Stimulated activated CD4-positive, alpha-beta T cell treated with anti-CD3 and anti-CD28 coated beads, Interleukin-12 subunit alpha, Interleukin-12 subunit beta, amount 100 ng/mL, for 24 hours (primary cell): ENCODE data around the gene PLEKHO1.
"Not testable (repeated sequence)": the region's sequence is repeated elsewhere in the genome, so short reads cannot be mapped to it uniquely, and the experiment has no call there.

Experiments
- DNase-seq, 2 experiments: peaks; one replicate each; pipeline ENCODE4 v3.0.0-alpha.2; 2020; ENCODE audit warnings: low read depth in 2 of 2

Gene PLEKHO1

GRCh38 chr1:150173141-150173585 is 23.4 kb downstream of the PLEKHO1 start:
- no peak for DNase-seq

- DNase-seq: no peak
Observed at GRCh38 chr1:150176593-150176992, 26.9 kb downstream of the PLEKHO1 start.

- DNase-seq: no peak
Observed at GRCh38 chr1:150178548-150178947, 28.8 kb downstream of the PLEKHO1 start.

GRCh38 chr1:150179867-150180266 is 30.2 kb downstream of the PLEKHO1 start:
- DNase-seq: no peak

GRCh38 chr1:150180474-150180873 is 30.8 kb downstream of the PLEKHO1 start:
- no peak for DNase-seq

GRCh38 chr1:150182247-150182646 is 32.5 kb downstream of the PLEKHO1 start:
- no peak for DNase-seq

GRCh38 chr1:150183061-150183460 is 33.3 kb downstream of the PLEKHO1 start:
- DNase-seq: no peak

- no peak for DNase-seq
Observed at GRCh38 chr1:150185481-150185880, 35.8 kb downstream of the PLEKHO1 start.

- not testable (repeated sequence) for DNase-seq
Observed at GRCh38 chr1:150186438-150186788, 36.7 kb downstream of the PLEKHO1 start.

- DNase-seq: no peak
Observed at GRCh38 chr1:150186789-150187559, 37.3 kb downstream of the PLEKHO1 start.

- no peak for DNase-seq
Observed at GRCh38 chr1:150187560-150187931, 37.8 kb downstream of the PLEKHO1 start.

- DNase-seq: no peak
Observed at GRCh38 chr1:150192012-150192411, 42.3 kb downstream of the PLEKHO1 start.

- no peak for DNase-seq
Observed at GRCh38 chr1:150194381-150195031, 44.8 kb downstream of the PLEKHO1 start.

GRCh38 chr1:150196417-150196816 is 46.7 kb downstream of the PLEKHO1 start:
- no peak for DNase-seq

- DNase-seq: no peak
Observed at GRCh38 chr1:150207281-150207971, 57.7 kb downstream of the PLEKHO1 start.

- DNase-seq: not testable (repeated sequence)
Observed at GRCh38 chr1:150208460-150208859, 58.7 kb downstream of the PLEKHO1 start.
